Measurements from ENCODE around the gene MSI1. TPM values are rescaled to one million over a fixed set of nuclear protein-coding genes. Genes with fewer than 3 reads are reported as not detected.
"Not testable (repeated sequence)": the region's sequence is repeated elsewhere in the genome, so short reads cannot be mapped to it uniquely, and the experiment has no call there.

The MSI1 gene
- total RNA-seq, 1 donor from 2014 or later: 2.6 TPM

DNA sequence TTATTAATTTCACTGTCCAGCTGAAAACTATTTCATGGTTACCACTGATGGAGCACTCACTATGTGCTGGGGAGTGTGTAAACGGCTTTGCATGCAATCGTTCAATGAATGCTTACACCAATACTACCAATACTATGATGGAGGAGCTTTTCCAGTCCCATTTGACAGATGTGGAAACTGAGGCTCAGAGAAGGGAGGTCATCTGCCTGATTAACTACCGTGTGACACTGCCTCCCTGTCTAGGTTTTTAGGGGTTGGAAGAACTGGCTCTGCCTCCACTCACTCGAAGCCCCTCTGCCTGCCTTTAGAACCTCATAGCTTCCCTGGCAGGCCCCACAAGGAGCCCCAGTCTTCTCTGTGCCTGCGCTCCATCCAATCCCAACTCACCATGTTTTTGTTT, 11.9 kb downstream of the MSI1 start:
- DNase-seq (ENCODE audit: low spot score): no peak

DNA sequence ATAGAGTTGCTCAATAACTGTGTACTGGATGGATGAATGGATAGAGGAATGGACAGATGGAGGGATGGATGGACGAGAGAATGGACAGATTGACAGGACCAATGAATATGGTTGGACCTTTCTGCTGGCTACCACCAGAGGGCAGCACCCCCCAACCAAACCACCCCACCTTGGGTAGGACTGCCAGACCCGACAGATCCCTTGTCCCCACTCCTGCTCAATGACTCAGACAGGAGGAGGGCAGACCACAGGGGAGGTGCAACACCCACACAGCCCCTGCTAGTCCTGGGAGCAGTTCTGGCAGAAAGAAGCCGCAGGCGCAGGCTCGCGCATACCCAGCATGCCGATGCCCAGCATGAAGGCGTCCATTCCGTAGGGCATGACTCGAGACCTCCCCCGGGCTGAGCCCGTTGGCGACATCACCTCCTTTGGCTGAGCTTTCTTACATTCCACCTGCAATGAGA, 12.4 kb downstream of the MSI1 start:
- DNase-seq (ENCODE audit: low spot score): peak; percentile 67

DNA sequence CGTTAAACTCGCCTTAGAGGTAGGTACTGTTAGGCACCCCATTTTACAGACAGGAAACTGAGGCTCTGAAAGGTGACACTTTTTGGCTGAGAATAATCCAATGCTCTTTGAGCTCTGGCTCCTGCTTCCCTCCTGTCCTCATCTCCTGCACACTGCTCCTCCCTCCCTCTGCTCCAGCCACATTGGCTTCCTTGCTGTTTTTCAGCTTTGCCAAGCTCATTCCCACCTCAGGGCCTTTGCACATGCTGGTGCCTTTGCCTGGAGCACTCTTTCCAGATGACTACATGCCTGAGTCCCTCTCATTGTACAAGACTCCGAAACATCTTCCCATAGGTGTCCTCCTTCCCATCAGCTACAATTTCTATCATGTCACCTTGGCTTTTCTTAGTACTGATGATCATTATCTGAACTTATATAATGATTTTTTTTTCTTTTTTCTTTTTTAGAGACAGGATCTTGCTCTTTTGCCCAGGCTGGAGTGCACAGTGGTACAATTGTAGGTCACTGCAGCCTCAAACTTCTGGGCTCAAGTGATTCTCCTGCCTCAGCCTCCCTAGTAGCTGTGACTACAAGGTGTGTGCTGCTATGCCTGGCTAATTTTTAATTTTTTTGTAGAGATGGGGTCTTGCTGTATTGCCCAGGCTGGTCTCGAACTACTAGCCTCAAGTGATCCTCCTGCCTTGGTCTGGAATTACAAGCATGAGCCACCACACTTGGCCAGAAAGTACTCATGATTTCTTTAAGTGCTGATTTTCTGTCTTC, 15.2 kb downstream of the MSI1 start:
- DNase-seq (ENCODE audit: low spot score): no peak

DNA sequence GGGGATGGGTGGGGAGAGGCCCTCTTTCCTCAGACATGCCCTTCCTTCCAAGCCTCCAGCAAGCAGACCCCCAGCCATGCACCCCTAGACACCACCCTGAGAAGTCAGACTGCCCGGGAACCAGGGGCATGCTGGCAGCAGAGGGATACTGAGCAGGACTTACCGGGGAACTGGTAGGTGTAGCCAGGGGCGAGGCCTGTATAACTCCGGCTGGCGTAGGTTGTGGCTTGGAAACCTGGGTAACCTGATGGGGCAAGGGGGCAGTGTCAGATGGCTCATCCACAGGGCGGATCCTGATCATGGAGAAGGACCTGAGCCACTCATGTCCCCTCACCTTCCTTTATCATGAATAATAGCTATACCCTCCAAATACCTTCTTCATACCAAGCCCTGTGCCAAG, 15.8 kb downstream of the MSI1 start:
- no peak for DNase-seq (ENCODE audit: low spot score)

DNA sequence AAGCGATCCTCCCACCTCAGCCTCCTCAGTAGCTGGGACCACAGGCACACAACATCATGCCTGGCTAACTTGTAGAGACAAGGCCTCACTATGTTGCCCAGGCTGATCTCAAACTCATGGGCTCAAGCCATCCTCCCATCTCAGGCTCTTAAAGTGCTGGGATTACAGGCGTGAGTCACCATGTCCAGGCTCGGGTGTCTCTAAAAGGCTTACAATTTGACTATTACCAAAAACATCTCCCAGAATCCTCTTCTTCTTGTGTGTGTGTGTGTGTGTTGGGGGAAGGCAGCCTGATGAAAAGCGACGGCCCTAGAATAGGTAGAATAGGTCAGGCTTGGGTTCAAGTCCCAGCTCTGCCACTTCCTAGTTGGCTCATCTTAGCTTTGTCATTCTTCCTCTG, 16.8 kb downstream of the MSI1 start:
- DNase-seq (ENCODE audit: low spot score): no peak

DNA sequence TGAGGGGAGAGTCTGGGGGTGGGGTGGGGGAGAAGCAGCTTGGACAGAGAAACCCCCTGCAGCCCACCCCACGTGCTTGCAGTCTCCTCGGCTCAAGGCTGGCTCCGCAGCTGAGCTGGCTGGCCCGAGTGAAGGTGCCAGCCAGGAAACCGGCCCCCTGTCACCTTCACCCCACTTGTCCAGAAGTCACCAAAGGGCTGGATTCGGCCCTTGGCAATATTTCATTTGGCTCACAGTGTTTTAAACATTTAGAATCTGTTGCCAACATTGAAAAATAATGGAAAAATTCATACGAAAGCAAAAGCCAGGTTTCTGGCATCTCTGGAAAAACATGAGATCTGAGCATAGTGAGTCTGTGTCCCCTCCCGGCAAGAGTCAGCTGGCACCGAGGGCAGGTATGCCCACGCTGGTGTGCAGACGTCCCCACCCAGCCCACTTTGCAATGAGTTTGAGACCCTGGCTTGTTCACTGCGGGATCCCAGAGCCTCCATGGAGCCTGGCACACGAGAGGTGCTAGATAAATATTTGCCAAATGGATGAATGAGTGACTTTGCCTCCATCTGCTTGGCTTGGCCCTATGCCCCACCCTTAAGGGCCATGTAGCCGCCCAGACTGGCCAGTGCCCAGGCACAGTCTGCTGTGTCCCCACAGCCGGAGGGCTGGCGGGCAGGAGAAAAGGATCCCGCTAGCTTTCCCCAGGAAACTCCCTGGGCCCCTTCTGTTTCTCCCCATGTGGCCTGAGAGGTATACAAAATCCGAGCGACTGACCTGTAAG, 18.2 kb downstream of the MSI1 start:
- no peak for DNase-seq (ENCODE audit: low spot score)

DNA sequence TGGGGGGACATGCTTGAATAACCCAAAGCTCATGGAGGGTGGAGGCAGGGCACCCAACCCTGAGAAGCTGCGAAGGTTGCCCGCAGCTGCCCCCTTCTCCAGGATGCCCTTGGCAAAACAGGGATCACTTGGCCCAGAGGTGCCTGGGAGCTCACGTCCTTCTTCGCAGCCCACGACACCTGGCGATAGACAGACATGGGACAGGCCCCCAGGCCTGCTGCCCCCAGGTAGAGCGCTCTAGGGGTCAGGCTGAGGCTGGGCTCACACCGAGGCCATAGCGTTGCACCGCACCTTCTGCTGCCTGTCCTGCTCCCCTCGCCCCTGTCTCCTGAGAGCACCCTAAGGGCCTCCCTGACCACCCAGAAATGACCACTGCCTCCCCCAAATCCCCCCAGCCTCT, 21.2 kb downstream of the MSI1 start:
- DNase-seq (ENCODE audit: low spot score): no peak

DNA sequence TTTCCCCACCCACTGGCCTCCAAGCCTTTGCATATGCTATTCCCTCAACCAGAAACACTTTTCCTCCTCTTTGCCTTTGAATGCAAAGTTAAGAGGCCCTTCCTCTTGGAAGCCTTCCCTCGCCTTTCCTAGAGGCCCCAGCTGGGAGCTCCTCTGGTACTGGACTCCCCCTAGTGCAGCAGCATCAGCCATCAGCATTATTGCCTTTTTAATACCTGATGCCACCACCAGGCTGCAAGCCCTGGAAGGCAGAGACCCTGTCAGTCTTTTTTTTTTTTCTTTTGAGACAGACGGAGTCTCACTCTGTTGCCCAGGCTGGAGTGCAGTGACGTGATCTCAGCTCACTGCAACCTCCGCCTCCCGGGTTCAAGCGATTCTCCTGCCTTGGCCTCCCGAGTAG, 22.3 kb downstream of the MSI1 start:
- no peak for DNase-seq (ENCODE audit: low spot score)

DNA sequence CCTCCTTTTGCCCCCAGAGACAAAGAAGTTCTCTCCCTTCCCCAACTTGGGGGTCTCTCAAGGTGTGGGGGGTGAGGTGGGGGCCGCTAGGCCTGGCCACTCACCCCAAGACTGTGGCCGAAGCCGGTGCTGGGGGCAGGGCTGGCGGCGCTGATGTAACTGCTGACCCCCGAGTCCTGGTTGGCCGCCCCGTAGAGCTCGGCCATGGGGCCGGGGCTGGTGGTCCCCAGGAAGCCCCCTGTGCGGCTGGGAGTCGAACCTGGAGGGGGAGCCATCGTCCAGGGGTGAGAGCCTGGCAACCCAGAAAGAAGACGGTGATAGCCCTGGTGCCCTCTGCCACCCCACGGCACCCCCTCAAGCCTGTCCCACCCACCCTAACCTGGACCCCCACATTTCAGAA, 22.9 kb downstream of the MSI1 start:
- DNase-seq (ENCODE audit: low spot score): no peak

DNA sequence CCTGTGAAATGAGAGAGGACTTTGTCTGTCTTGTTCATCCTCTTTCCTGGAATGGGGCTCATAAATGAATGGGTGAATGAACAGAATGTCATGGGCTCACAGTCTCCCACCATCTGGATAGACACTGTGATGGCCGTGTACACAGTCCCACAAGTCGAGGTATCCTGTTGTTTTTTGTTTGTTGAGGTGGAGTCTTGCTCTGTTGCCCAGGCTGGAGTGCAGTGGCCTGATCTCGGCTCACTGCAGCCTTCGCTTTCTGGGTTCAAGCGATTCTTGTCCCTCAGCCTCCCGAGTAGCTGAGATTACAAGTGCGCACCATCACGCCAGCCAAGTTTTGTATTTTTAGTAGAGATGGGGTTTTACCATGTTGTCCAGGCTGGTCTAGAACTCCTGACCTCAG, 25.3 kb downstream of the MSI1 start:
- no peak for DNase-seq (ENCODE audit: low spot score)

DNA sequence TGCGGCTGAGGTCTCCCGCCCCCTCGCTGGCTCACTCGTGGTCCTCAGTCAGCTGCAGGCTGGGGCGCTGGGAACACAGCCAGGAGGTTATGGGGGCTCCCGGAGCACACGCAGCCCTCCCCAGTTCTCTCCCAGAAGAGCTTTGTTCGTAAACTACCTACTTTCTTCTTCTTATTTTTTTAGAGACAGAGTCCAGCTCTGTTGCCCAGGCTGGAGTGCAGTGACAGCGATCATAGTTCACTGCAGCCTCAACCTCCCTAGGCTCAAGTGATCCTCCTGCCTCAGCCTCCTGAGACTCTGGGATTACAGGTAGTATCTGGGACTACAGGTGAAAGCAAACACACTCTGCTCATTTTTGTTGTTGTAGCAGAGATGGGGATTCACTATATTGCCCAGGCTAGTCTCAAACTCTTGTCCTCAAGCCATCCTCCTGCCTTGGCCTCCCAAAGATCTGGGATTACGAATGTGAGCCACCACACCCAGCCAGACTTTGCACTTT, 25.9 kb downstream of the MSI1 start:
- DNase-seq (ENCODE audit: low spot score): no peak

DNA sequence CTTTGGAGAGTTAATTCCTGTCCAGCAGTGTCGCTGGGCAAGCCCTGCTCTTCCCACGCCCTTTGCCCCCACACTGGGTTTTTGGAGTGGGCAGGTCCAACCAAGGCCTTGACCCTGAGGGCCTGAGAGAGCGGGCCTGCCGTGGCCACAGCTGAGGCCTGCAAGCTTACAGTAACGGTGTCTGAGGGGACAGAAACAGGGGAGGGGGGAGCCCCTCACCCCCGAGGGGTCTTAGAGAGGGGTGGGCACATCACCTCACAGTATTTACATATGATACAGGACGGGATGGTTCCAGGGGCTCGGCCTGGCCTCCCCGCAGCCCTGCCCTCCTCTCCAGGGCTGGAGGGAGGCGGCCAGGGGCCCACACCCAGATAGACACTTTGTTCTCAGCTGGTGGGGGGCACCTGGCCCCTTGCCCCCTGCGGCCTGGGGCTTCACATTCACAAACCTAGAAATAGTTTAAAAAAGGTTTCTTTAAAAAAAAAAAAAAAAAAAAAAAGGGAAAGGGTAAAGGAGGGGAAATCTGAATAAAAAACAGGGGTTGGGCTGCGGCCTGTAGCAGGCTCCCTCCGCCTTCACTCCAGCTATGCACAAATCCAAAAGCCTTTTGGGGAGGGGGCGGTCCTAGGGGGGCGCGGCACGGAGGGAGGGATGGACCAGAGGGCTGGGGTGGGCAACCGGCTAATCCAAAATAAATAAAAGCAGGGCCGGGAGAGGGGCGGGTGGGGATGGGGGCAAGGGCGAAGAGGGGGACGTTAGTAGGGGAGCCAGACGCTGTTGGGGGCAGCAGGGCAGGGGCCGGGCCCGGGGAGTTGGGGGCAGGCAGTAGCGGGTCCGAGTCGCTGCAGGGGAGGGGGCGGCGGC, 26.6 kb downstream of the MSI1 start:
- DNase-seq (ENCODE audit: low spot score): no peak

DNA sequence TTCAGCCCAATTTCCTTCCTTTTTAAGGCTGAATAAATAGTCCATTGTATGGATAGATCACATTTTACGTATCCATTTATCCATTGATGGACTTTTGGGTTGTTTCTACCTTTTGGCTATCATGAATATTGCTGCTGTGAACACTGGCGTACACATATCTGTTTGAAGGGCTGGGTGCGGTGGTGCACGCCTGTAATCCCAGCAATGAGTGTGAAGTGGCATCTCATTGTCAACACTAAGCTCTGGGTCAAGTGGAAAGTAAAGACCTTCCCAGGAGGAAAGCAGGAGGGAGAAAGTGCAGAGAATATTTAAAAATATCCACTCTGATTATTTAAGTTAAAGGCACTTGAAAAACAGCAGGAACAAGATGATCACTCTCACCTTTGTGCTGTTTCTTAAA, 29.7 kb downstream of the MSI1 start:
- DNase-seq (ENCODE audit: low spot score): no peak

DNA sequence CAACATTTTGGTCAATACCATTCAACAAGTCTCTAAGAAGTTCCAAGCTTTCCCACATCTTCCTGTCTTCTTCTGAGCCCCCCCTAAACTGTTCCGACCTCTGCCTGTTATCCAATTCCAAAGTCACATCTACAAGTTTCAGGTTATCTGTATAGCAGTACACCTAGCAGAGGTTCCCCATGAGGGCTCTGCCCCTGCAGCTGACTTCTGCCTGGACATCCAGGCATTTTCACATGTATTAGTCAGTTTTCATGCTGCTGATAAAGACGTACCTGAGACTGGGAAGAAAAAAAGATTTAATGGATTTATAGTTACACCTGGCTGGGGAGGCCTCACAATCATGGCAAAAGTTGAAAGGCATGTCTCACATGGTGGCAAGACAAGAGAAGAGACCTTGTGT, 31.2 kb downstream of the MSI1 start:
- DNase-seq (ENCODE audit: low spot score): no peak

DNA sequence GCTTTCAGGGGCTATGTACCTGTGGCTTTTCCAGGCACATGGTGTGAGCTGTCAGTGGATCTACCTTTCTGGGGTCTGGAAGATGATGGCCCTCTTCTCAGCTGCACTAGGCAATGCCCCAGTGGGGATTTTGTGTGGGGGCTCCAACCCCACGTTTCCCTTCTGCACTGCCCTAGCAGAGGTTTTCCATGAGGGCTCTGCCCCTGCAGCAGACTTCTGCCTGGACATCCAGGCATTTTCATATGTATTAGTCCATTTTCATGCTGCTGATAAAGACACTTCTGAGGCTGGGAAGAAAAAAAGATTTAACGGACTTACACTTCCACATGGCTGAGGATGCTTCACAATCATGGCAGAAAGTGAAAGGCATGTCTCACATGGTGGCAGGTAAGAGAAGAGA, 32.6 kb downstream of the MSI1 start:
- DNase-seq (ENCODE audit: low spot score): not testable (repeated sequence)

DNA sequence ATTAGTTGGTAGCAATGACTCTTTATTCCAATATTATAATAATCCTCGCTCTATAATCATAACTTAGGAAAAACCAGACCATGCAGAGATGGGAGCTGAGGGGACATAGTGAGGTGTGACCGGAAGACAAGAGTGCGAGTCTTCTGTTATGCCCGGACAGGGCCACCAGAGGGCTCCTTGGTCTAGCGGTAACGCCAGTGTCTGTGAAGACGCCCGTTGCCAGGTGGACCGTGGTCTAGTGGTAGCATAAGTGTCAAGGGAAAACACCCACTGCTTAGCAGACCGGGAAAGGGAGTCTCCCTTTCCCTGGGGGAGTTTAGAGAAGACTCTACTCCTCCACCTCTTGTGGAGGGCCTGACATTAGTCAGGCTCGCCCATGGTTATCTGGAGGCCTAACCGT, 33.5 kb downstream of the MSI1 start:
- peak; percentile 57 for DNase-seq (ENCODE audit: low spot score)

DNA sequence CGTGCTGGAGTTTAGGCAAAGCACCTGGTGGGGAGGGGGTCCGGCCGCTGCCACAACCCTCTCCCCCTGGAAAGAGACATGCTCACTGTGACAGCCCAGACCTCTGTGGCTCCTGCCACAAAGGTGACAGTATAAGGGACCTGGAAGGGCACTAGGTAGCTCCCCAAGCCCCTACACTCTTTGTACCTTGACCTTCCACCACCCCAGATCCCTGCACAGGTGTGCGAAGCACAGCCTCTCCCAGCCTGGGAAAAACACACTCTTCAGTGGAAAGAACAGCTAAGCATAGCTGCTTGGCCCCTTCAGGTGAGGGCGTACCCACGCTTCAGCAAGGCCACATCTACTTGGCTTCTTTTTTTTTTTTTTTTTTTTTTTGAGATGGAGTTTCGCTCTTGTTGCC, 36.4 kb downstream of the MSI1 start:
- no peak for DNase-seq (ENCODE audit: low spot score)

DNA sequence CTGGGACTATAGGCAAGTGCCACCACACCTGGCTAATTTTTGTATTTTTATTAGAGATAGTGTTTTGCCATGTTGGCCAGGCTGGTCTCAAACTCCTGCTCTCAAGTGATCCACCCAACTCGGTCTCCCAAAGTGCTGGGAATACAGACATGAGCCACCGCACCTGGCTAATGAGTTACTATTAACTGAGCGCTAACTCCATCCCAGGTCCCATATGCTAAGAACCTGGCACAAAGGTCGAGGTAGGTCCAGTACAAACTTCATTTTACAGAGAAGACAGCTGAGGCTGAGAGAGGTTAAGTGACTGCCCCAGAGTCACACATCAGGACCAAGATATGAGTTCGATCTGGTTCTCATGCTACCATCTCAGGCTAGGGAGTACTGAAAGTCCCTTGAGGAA, 36.9 kb downstream of the MSI1 start:
- DNase-seq (ENCODE audit: low spot score): no peak

DNA sequence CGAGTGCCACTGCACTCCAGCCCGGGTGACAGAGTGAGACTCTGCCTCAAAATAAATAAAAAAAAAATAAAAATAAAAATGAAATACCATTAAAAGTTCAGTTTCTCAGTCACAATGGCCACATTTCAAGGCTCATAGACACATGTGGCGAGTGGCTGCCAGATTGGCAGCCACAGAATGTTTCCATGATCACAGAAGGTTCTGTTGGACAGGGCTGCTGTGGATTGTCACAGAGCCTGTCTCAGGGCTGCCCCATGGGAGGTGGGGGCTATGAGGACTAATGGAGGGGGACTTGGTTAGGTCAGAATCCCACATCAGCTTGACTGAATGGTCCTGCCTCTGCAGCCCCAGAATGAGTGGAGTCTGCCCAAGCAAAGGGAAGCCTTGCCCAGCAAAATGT, 37.6 kb downstream of the MSI1 start:
- DNase-seq (ENCODE audit: low spot score): no peak

DNA sequence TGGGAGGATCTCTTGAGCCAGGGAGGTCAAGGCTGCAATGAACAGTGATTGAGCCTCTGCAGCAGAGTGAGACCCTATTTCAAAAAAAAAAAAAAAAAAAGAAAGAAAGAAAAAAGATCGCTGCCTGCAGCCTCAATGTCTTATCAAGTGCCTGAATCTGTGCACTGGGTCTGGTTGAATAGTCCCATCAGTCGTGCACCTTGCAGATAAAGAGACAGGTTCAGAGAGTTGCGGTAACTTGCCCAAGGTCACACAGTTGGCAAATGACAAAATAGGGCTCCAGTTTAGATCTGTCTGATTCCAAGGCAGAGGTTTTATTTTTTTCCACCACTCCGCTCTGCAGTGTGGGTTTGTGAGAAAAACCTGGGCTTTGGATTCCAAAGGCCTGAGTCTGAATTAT, 40.7 kb downstream of the MSI1 start:
- DNase-seq (ENCODE audit: low spot score): no peak

DNA sequence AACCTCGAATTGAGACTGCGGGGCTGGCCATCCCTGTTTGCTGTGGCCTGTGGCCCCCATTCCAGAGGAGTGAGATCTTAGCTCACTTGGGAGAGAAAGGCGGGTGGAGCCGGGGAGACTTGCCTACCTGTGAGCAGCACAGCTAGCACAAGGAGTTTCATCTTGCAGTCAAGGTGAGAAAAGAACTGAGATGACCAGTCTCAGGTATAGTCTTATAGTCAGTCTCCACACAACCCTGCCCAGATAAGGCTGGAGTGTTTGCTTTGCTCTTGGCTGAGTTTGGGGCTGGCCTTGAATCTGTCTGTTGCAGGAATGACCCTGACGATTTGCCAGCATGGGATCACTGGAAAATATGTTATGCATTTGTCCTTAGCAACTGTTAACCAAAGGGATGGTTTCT, 41.4 kb downstream of the MSI1 start, which contains the start of gene PLA2G1B:
Gene PLA2G1B, minus strand, starts transcription at position 187 of the 400 bp plus-strand sequence. Its CDS starts 26 bp downstream, at position 161.
- DNase-seq (ENCODE audit: low spot score): no peak

DNA sequence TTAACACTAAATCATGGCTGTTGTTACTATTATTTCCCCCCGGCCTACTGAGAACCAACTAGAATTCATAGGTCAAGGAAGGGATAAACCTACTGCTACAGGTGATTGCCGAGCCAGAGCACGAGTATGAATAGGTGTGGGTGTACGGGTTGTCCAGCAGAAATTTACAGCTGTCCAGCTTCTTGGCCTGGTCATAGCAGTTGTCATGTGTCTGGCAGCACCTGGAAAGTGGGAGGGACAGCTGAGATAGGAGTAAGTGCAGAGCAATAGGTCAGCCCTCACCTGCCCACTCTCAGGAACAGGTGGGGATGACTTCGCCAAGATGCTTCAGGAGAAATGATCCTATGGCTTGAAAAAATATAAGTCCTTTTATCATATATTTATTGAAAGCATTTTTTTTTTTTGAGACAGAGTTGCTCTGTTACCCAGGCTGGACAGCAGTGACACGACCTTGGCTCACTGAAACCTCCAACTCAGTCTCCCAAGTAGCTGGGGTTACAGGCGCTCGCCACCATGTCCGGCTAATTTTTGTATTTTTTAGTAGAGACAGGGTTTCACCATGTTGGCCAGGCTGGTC, 44.0 kb downstream of the MSI1 start:
- no peak for DNase-seq (ENCODE audit: low spot score)

Measured in mucosa of gallbladder (tissue), 1 donor.